HepG2 (cell line): ENCODE results near the gene ESPN. TPM values are rescaled to one million over a fixed set of nuclear protein-coding genes. Genes with fewer than 3 reads are reported as not detected.

ENCODE experiments used
- ATAC-seq: fragments of 200-7000 bp; cut with Tn5 transposase; 3 replicates; pipeline ENCODE4 v1.9.1; 2020; ENCODE audit warnings: mild to moderate bottlenecking, moderate library complexity
- BruUV-seq: library from RNA; stranded (reverse); fragments of 400-500 nt; replicated peaks from 2 replicates; lab custom pipeline; 2021; lab: Mats Ljungman, UMichigan
- CTCF ChIA-PET: fragments of 300-600 bp; formaldehyde crosslinking; extraction: SDS; loops from one replicate; lab custom pipeline; 2021; ENCODE audit warnings: low total read pairs, inconsistent platforms, low intra/inter-chr PET ratio; lab: Yijun Ruan, JAX
- POLR2A ChIA-PET: fragments of 350-600 bp; sonication (Branson Sonifier 250); formaldehyde crosslinking; loops from one replicate; lab custom pipeline; 2020; ENCODE audit warnings: antibody characterized with exemption, inconsistent platforms; lab: Yijun Ruan, JAX
- DNase-seq: peaks from one replicate; pipeline ENCODE4 v3.0.0-alpha.2; 2015; ENCODE audit warnings: low spot score
- FAIRE-seq: peaks from 3 replicates; lab custom pipeline; 2011; peaks lifted over from hg19 to GRCh38; lab: Jason Lieb, UNC
- H2AFZ ChIP-seq: one replicate; pipeline ENCODE4 v1.6.1; 2011; ENCODE audit warnings: low read length, inconsistent platforms
- H3K27ac ChIP-seq: fragments of 300-600 bp; 3 replicates; pipeline ENCODE4 v1.8.0; 2011; ENCODE audit warnings: mixed run types, mild to moderate bottlenecking, mixed read lengths, low read length, inconsistent platforms; ENCODE audit not compliant: insufficient read depth; ENCODE audit errors: extremely low read length
- H3K27me3 ChIP-seq, 2 experiments: fragments of 200-600 bp in 1 of 2; 2 replicates in 1 of 2; 3 replicates in 1 of 2; pipeline versions ENCODE4 v1.6.0 to v1.8.0; 2011; ENCODE audit warnings: low read length in 2 of 2, mild to moderate bottlenecking in 2 of 2, moderate library complexity in 2 of 2, inconsistent platforms in 1 of 2; ENCODE audit not compliant: insufficient read depth in 2 of 2, control insufficient read depth in 1 of 2
- H3K36me3 ChIP-seq, 2 experiments: fragments of 200-600 bp in 1 of 2; replicated peaks in 1 of 2; 2 replicates in 1 of 2; 3 replicates in 1 of 2; pipeline versions ENCODE4 v1.5.1 to v1.8.0; 2011; ENCODE audit warnings: low read length in 2 of 2, inconsistent platforms in 1 of 2; ENCODE audit not compliant: insufficient read depth in 2 of 2, control insufficient read depth in 1 of 2
- H3K4me1 ChIP-seq: 2 replicates; pipeline ENCODE4 v1.5.1; 2012; ENCODE audit warnings: low read length, inconsistent platforms; ENCODE audit not compliant: insufficient read depth
- H3K4me2 ChIP-seq: 2 replicates; pipeline ENCODE4 v1.6.0; 2011; ENCODE audit warnings: low read depth, low read length, inconsistent platforms
- H3K4me3 ChIP-seq, 3 experiments: fragments of 200-600 bp in 1 of 3; sonication (generic), shearing (Covaris generic) in 1 of 3; replicated peaks in 1 of 3; 2 replicates each; pipeline ENCODE4 v1.5.1; 2011 to 2016; ENCODE audit warnings: low read length in 3 of 3, inconsistent platforms in 2 of 3, low read depth in 2 of 3, mild to moderate bottlenecking in 2 of 3, control low read depth in 1 of 3, mixed read lengths in 1 of 3; ENCODE audit not compliant: insufficient read depth in 1 of 3
- H3K79me2 ChIP-seq: one replicate; pipeline ENCODE4 v1.6.1; 2011; ENCODE audit warnings: low read length, inconsistent platforms; ENCODE audit not compliant: insufficient read depth
- H3K9ac ChIP-seq: 2 replicates; pipeline ENCODE4 v1.6.0; 2011; ENCODE audit warnings: mild to moderate bottlenecking, low read depth, low read length, inconsistent platforms; ENCODE audit not compliant: insufficient read depth
- H3K9me3 ChIP-seq: 2 replicates; pipeline ENCODE4 v1.5.1; 2012; ENCODE audit warnings: mild to moderate bottlenecking, low read length
- H4K20me1 ChIP-seq: 2 replicates; pipeline ENCODE4 v1.6.0; 2011; ENCODE audit warnings: inconsistent platforms, mild to moderate bottlenecking, low read length, moderate library complexity; ENCODE audit not compliant: insufficient read depth
- DNMT1 ChIP-seq: sonication (generic); formaldehyde crosslinking; IDR thresholded peaks from 2 replicates; pipeline ENCODE4 v1.5.1; 2020; ENCODE audit warnings: mild to moderate bottlenecking, missing genetic modification reagents
- MLLT10 ChIP-seq: sonication (generic); formaldehyde crosslinking; IDR thresholded peaks from 2 replicates; pipeline ENCODE4 v1.4.0; 2020; ENCODE audit warnings: missing genetic modification reagents
- NFKB2 ChIP-seq: sonication (generic); formaldehyde crosslinking; IDR thresholded peaks from 2 replicates; pipeline ENCODE4 v1.4.0; 2020; ENCODE audit warnings: missing genetic modification reagents, borderline replicate concordance
- NFYC ChIP-seq: IDR thresholded peaks from 2 replicates; pipeline ENCODE4 v1.6.1; 2016; ENCODE audit warnings: missing genetic modification reagents, missing compliant biosample characterization
- ZNF136 ChIP-seq: sonication (generic); formaldehyde crosslinking; IDR thresholded peaks from 2 replicates; pipeline ENCODE4 v1.8.1; 2022; ENCODE audit warnings: low read depth, mild to moderate bottlenecking, moderate library complexity, missing genetic modification reagents
- ZNF3 ChIP-seq: IDR thresholded peaks from 2 replicates; pipeline ENCODE4 v1.7.0; 2017; ENCODE audit warnings: inconsistent platforms
- ZNF431 ChIP-seq: sonication (generic); formaldehyde crosslinking; IDR thresholded peaks from 2 replicates; pipeline ENCODE4 v1.9.0; 2022; ENCODE audit warnings: missing genetic modification reagents, low read depth, mild to moderate bottlenecking, borderline replicate concordance
- ZNF747 ChIP-seq: sonication (generic); formaldehyde crosslinking; IDR thresholded peaks from 2 replicates; pipeline ENCODE4 v1.8.1; 2023; ENCODE audit warnings: missing genetic modification reagents, mild to moderate bottlenecking, borderline replicate concordance
- WGBS: methylation state at CpG from one replicate; pipeline ENCODE4 v1.1.6; 2017; ENCODE audit warnings: low lambda C conversion rate; 5-methylcytosine and 5-hydroxymethylcytosine counted together
- in situ Hi-C: cut with HindIII; loops from 2 replicates; pipeline ENCODE4 v1.10.0; 2017; ENCODE audit warnings: low pct_unique_long_range_greater_than_20kb; ENCODE audit not compliant: extremely low pct_ligation_motif_present
- intact Hi-C: fragments of 100-400 bp; cut with micrococcal nuclease; formaldehyde crosslinking; loops from one replicate; pipeline ENCODE4 v1.10.0; 2022; ENCODE audit not compliant: unreplicated experiment
- polyA plus RNA-seq, 8 experiments: library from polyadenylated mRNA; depleted of rRNA in 3 of 8; stranded (reverse) in 7 of 8; unstranded in 1 of 8; fragments of >200 nt; fragmentation: Illumina TruSeq in 4 of 8; extraction: Trizol in 4 of 8; gene quantifications; 2 replicates each; pipeline versions ENCODE4 v1.2.1 to v1.2.3, GENCODE V29; 2011 to 2016; ENCODE audit warnings: low read depth in 4 of 8, missing spikeins in 1 of 8, mixed read lengths in 1 of 8; ENCODE audit not compliant: insufficient read depth in 1 of 8
- total RNA-seq, 5 experiments: library from RNA; depleted of rRNA; stranded (reverse); fragments of >200 nt; fragmentation: Illumina TruSeq; extraction: Trizol; gene quantifications; 2 replicates each; pipeline ENCODE4 v1.2.3, GENCODE V29; 2016; ENCODE audit warnings: low read depth in 1 of 5
- TF ChIP-seq, protein P1 (sequence below): sonication (generic); formaldehyde crosslinking; IDR thresholded peaks from 2 replicates; pipeline ENCODE4 v1.4.0; 2020; ENCODE audit warnings: missing genetic modification reagents
- TF ChIP-seq, protein P2 (sequence below): sonication (generic); formaldehyde crosslinking; IDR thresholded peaks from 2 replicates; pipeline ENCODE4 v1.5.1; 2020; ENCODE audit warnings: mild to moderate bottlenecking, missing genetic modification reagents, borderline replicate concordance
- TF ChIP-seq, protein P3 (sequence below): sonication (generic); formaldehyde crosslinking; IDR thresholded peaks from 2 replicates; pipeline ENCODE4 v1.5.0; 2020; ENCODE audit warnings: missing genetic modification reagents

Gene ESPN
- total and polyA plus RNA-seq, 2 of the 13 experiments (the other 11 are each of a cell fraction or from before 2014, with no cell fraction given) = 48.6 to 54.2 TPM

- no peak for ATAC-seq
- ChIA-PET CTCF (no interaction called here), POLR2A (no interaction called here)
- intact Hi-C loops (no loop called here), in situ Hi-C loops (no loop called here)
- no peak overlapping the region for H3K4me3 ChIP-seq
- no peaks in the 10 kb centered on the region; the same call in 1 of the 2 replicates for H4K20me1 ChIP-seq
- no peak for DNase-seq
- no TSS peak for BruUV-seq
- FAIRE-seq = no peak
- H3K4me2 ChIP-seq = no peak overlapping the region
- peaks cover 35 to 72% of the 10 kb centered on the region in 2 experiments for H3K27me3 ChIP-seq
- H2AFZ ChIP-seq = no peak overlapping the region
- no peaks in the 10 kb centered on the region for H3K36me3 ChIP-seq
- TF ChIP-seq, protein P1, sequence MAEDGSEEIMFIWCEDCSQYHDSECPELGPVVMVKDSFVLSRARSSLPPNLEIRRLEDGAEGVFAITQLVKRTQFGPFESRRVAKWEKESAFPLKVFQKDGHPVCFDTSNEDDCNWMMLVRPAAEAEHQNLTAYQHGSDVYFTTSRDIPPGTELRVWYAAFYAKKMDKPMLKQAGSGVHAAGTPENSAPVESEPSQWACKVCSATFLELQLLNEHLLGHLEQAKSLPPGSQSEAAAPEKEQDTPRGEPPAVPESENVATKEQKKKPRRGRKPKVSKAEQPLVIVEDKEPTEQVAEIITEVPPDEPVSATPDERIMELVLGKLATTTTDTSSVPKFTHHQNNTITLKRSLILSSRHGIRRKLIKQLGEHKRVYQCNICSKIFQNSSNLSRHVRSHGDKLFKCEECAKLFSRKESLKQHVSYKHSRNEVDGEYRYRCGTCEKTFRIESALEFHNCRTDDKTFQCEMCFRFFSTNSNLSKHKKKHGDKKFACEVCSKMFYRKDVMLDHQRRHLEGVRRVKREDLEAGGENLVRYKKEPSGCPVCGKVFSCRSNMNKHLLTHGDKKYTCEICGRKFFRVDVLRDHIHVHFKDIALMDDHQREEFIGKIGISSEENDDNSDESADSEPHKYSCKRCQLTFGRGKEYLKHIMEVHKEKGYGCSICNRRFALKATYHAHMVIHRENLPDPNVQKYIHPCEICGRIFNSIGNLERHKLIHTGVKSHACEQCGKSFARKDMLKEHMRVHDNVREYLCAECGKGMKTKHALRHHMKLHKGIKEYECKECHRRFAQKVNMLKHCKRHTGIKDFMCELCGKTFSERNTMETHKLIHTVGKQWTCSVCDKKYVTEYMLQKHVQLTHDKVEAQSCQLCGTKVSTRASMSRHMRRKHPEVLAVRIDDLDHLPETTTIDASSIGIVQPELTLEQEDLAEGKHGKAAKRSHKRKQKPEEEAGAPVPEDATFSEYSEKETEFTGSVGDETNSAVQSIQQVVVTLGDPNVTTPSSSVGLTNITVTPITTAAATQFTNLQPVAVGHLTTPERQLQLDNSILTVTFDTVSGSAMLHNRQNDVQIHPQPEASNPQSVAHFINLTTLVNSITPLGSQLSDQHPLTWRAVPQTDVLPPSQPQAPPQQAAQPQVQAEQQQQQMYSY (CRISPR knock-in tag) = no peak
- TF ChIP-seq MLLT10 (CRISPR knock-in tag) (no peak), ZNF3 (CRISPR knock-in tag) (no peak), NFKB2 (CRISPR knock-in tag) (no peak), ZNF136 (CRISPR knock-in tag) (no peak), NFYC (CRISPR knock-in tag) (no peak), ZNF431 (CRISPR knock-in tag) (no peak), DNMT1 (CRISPR knock-in tag) (no peak), ZNF747 (no peak)
- TF ChIP-seq, protein P2, sequence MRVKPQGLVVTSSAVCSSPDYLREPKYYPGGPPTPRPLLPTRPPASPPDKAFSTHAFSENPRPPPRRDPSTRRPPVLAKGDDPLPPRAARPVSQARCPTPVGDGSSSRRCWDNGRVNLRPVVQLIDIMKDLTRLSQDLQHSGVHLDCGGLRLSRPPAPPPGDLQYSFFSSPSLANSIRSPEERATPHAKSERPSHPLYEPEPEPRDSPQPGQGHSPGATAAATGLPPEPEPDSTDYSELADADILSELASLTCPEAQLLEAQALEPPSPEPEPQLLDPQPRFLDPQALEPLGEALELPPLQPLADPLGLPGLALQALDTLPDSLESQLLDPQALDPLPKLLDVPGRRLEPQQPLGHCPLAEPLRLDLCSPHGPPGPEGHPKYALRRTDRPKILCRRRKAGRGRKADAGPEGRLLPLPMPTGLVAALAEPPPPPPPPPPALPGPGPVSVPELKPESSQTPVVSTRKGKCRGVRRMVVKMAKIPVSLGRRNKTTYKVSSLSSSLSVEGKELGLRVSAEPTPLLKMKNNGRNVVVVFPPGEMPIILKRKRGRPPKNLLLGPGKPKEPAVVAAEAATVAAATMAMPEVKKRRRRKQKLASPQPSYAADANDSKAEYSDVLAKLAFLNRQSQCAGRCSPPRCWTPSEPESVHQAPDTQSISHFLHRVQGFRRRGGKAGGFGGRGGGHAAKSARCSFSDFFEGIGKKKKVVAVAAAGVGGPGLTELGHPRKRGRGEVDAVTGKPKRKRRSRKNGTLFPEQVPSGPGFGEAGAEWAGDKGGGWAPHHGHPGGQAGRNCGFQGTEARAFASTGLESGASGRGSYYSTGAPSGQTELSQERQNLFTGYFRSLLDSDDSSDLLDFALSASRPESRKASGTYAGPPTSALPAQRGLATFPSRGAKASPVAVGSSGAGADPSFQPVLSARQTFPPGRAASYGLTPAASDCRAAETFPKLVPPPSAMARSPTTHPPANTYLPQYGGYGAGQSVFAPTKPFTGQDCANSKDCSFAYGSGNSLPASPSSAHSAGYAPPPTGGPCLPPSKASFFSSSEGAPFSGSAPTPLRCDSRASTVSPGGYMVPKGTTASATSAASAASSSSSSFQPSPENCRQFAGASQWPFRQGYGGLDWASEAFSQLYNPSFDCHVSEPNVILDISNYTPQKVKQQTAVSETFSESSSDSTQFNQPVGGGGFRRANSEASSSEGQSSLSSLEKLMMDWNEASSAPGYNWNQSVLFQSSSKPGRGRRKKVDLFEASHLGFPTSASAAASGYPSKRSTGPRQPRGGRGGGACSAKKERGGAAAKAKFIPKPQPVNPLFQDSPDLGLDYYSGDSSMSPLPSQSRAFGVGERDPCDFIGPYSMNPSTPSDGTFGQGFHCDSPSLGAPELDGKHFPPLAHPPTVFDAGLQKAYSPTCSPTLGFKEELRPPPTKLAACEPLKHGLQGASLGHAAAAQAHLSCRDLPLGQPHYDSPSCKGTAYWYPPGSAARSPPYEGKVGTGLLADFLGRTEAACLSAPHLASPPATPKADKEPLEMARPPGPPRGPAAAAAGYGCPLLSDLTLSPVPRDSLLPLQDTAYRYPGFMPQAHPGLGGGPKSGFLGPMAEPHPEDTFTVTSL (CRISPR knock-in tag) = no peak
- TF ChIP-seq, protein P3, sequence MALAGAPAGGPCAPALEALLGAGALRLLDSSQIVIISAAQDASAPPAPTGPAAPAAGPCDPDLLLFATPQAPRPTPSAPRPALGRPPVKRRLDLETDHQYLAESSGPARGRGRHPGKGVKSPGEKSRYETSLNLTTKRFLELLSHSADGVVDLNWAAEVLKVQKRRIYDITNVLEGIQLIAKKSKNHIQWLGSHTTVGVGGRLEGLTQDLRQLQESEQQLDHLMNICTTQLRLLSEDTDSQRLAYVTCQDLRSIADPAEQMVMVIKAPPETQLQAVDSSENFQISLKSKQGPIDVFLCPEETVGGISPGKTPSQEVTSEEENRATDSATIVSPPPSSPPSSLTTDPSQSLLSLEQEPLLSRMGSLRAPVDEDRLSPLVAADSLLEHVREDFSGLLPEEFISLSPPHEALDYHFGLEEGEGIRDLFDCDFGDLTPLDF (CRISPR knock-in tag) = no peak
- peaks cover 36% of the 10 kb centered on the region for H3K4me1 ChIP-seq
- no peaks in the 10 kb centered on the region for H3K9me3 ChIP-seq
- H3K27ac ChIP-seq = no peak overlapping the region
- 36% methylated on average over 10 of the region's 10 CpGs for WGBS
- H3K9ac ChIP-seq = no peak overlapping the region
- no peaks in the 10 kb centered on the region for H3K79me2 ChIP-seq
Observed at GRCh38 chr1:6426972-6427350, 2.4 kb downstream of the ESPN start.
